Measurements from ENCODE around the gene YTHDC1.
A peak's percentile ranks its signal among the peaks of the same experiment; 100 is the strongest.
"Not testable (repeated sequence)": the region's sequence is repeated elsewhere in the genome, so short reads cannot be mapped to it uniquely, and the experiment has no call there.

YTHDC1 gene

DNA sequence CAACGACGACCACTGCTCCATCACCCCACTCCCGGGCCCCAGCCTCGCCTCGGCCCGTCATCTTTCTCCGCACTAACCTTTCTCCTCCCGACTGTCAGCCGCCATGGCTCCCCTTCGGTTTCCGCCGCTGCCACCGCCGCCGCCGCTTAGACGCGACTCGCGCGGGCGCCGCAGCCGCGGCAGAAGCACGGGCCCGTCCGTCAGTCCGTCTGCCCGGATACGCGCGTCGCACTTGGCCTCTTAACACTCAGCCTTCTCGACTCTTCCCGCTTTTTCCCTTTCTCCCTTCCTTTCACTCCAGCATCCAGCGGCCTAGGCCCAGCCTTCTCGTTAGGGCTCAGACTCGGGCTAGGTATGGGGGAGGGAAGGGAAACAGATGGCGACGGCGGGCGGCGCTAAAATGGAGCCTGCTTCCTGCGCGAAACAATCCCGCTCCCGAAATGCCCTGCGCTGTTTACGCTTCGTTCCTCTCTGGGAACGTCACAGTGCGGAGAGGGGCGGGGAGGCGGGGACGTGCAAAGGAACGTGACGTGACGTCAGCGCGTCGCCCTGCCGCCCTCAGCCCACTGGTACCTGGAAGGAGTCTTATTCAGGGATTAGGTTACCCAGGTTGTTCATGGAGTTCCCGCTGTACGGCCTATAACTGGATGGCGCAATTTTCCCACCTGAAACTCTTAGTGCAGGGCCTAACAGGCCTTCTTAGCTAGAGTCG lies at the start of gene YTHDC1:
YTHDC1 (minus strand) TSS at position 442 of the 712 bp plus-strand sequence; CDS start at position 105, 337 bp downstream.
- peak; percentile 87 to 90 for DNase-seq (ENCODE audit: low read depth in 2 of 2)

DNA sequence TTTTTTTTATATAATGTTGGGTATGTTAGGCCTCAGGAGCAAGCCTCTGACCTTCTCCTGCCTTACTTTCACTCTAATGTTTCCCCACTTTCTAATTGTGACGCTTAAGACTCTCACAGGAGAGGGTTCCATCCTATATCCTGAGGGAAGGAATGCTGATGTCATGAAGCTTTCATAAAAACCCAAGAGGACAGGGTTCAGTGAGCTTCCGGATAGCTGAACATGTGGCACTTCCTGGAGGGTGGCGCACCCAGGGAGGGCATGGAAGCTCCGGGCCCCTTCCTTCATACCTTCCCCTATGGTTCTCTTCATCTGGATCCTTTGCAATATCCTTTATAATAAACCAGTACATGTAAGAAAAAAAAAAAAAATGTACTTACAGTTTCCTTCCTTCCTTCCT lies 49.4 kb upstream of the YTHDC1 start:
- DNase-seq (ENCODE audit: low read depth in 2 of 2) = no peak

DNA sequence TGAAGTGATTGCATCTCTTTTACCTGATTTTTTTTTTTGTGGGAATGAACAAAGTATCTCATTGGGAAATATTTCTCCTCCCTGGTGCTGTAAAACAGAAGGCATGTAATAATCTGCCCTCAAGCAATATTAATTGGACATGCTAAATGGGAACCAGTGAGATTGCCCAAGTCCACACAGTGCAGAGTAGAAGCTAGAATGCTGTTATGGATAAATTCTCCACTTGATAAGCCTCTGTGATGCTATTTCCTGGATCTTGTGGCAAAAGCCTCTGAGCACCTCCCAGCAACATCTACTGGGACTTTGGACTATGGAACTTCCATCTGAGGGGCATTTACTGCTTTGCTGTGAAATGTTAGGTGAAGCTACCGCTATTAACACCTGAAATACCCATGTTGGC lies 46.9 kb upstream of the YTHDC1 start:
- DNase-seq (ENCODE audit: low read depth in 2 of 2) = no peak

DNA sequence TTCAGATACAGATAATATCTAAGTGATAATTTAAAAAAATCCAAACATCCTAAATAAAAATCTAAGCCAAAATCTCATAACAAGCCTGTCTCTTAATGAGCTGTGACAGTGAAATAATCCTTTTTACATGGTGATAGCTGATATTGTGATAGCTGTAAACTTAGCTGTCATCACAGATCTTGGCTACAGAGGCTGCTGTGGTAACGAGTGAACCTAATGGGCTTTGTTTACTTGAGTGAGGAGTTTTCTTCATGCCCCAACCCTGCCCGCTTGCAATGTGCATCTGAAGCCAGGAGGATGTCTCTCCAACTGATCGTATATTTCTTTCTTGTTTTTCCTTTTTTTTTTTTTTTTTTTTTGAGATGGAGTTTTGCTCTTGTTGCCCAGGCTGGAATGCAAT lies 41.5 kb upstream of the YTHDC1 start:
- DNase-seq (ENCODE audit: low read depth in 2 of 2) = no peak

DNA sequence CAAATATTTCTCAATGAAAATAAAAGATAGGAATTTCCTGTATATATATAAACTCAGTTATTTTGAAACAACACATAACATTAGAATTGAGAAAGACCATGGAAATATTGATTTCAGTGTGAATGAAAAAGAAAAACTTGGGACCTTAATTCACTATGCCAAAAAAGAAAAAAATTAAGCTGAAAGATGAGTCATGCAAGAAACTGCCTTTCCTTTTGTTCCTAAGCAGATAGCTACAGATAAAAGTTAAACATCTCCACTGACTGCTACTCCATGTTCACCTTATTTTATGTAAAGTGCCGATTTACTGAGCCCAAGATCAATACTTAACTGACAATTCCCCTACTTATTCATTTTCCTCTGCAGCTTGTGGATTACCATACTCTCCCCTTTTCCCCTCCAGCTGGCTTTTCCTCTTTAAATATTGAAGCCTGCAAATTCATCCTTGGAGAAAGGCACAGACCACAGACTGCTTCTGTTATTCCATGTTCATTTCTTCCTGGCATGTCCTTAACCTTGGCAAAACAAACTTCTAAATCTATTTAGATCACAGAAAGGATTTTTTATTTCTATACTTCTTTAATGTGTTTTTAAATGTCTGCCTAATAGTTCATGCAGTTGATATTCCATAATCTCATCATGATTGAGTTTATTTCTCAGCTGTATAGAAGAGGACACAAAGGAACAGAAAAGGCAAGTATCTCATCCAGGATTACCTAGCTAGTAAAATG lies 40.5 kb upstream of the YTHDC1 start:
- DNase-seq (ENCODE audit: low read depth in 2 of 2) = no peak

DNA sequence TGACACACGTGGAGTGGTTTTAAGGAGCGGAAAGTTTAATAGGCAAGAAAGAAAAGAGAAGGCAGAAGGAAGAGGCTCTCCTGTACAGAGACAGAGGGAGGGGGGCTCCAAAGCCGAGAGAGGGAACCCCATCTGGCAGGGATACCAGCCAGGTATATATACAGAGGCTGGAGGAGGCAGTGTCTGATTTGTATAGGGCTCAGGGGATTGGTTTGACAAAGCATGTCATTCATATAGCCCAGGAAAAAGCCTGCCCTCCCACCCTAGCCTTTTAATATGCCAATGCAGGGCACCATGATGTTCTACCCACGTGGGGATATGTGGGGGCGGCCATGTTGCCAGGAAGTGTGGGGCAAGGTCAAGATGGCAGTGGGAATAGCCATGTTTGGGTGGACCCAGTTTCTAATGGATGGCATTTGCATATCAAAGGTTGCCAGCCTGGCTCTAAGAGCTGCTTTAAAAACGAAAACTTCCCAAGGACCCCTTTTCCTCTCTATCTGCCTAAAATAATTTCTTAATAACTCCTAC lies 39.6 kb upstream of the YTHDC1 start:
- DNase-seq (ENCODE audit: low read depth in 2 of 2) = not testable (repeated sequence)

DNA sequence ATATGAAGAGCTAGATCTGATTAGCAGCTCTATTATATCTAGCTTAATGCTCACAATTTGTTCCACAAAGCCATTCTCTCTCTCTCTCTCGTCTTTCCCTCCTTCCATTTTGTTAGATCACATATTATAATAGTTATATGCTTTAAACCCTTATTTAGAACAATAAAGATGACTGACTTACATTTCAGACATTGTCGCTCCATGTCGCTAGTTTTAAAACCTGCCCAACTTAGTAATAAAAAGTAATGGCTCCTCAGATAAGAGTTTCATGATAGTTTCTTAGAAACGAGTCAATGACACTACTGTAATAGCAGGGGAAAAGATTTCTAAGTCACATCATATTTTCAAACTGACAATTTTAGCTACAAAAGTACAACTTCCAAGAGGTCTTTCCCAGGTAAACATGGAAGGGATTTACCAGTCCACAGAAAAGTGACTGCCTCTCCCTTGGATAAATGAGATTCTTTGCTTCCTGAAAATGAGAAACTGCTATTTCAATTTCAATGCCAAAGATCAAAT lies 38.5 kb upstream of the YTHDC1 start:
- no peak for DNase-seq (ENCODE audit: low read depth in 2 of 2)

DNA sequence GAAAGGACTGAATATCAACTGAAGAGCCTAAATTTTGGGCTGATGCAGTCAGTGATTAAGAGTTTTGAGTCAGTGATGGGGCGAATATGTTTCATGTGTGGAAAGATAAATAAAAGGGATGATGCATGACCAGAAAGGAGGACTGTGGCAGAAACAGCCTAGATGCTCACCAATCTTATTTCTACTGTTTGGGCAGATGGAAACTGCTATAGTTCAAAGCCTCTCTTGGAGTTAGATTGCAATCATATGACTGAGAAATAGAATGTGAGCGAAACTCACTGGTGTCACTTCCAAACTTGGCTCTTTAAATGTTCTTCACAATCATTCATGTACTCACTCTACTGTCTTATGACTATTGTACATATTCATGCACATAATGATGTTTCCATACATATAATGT lies 35.4 kb upstream of the YTHDC1 start:
- DNase-seq (ENCODE audit: low read depth in 2 of 2) = no peak

DNA sequence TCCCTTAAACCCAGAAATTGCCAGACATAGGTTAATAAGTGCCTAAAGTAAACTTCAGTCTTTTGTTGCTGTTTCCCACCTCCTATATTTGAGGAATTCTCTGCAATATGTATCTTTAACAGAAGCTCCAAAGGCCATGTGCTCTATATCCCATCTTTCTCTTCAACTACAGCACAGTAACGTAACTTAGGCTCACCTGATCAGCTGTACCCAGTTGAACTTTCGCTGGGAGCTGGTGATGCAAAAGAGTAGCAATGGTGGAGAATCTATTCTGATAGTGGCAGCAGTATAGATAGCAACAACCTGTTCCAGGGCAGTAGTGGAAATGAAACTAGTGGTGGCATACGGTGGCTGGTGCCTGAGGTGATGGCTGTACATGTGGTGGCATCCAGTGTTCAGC lies 33.2 kb upstream of the YTHDC1 start:
- DNase-seq (ENCODE audit: low read depth in 2 of 2) = no peak

DNA sequence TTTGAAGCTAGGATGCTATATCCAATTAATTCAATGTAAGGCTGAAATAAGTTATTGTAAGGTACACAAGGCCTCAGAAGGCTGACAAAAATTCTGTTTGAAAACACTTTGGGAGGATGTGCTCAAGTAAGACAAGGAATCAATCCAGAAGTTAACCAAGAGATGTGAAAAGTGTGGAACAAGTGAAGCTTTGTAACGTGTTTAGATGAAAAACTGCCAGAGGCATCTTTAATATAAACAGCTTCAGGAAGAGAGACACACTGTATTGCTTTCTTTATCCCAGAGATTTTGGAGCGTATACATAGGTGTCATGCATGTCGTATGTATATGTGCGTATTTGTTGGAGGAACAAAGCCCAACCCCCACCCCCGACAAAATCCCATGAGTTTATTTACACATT lies 28.3 kb upstream of the YTHDC1 start:
- no peak for DNase-seq (ENCODE audit: low read depth in 2 of 2)

DNA sequence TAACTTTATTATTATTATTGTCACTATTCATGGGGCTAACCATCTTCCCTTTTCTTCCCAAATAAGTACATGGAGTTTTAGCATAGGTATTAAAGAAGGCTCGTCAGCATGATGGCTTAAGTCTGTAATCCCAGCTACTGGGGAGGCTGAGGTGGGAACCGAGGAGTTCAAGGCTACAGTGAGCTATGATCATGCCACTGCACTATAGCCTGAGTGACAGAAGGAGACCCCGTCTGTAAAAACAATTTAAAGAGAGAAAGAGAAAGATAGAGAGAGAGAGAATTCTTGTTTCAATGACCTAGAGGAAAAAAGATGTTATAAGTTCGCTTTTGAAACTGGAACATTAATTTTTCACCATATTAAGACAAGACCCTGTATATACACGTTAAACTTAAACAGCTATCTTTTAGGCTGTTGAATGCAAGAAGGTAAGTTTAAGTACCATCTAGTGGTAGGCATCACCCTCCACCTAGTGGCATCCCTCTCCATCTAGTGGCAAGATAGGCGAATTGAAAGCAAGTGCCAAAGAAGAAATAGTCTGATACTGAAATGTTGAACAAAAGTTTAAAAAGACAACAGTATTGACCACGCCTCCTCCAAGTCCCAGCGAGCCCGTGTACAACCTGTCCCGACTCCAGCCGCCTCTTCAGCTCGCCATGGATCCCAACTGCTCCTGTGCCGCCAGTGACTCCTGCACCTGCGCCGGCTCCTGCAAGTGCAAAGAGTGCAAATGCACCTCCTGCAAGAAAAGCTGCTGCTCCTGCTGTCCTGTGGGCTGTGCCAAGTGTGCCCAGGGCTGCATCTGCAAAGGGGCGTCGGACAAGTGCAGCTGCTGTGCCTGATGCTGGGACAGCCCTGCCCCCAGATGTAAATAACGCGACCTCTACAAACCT lies 26.0 kb upstream of the YTHDC1 start:
- DNase-seq (ENCODE audit: low read depth in 2 of 2) = no peak

DNA sequence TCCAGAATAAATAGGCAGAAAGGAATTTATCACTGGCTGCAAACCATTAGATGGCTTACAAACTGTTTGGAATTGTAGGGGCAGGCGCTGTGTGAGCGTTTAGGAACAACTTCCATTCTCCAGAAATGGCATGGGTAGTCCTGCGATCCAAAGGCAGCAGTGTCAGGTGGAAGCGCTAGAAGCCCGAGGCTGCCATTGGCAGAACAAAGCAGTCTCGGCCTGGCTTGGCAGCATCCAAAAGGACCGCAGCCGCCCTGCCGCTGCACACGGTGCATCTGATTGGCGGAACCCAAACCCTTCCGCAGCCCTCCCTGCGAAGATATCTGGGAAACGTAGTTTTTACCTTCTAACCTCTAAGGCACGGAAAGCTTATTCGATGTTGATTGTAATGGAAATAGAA lies 23.6 kb upstream of the YTHDC1 start:
- peak in 1 of 2 donors; percentile 23 for DNase-seq (ENCODE audit: low read depth in 2 of 2)

DNA sequence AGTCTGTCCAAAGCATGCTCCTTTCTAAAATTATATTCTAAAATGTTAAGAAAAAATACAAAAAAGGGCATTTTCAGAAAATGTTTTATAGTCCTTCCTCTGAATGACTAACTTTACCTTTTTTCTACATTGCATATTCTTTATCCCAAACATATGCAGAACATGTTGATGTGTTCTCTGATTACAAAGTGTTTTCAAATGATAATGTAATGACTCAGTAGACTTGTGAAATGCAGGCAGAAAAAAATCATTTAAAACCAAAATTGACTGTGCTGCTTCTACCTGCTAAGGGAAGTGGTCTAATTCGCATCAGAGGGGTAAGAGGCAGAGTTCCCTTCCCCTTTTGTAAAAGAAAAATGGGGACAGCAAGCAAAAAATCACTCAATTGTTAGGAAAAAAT lies 22.7 kb upstream of the YTHDC1 start:
- DNase-seq (ENCODE audit: low read depth in 2 of 2) = no peak

DNA sequence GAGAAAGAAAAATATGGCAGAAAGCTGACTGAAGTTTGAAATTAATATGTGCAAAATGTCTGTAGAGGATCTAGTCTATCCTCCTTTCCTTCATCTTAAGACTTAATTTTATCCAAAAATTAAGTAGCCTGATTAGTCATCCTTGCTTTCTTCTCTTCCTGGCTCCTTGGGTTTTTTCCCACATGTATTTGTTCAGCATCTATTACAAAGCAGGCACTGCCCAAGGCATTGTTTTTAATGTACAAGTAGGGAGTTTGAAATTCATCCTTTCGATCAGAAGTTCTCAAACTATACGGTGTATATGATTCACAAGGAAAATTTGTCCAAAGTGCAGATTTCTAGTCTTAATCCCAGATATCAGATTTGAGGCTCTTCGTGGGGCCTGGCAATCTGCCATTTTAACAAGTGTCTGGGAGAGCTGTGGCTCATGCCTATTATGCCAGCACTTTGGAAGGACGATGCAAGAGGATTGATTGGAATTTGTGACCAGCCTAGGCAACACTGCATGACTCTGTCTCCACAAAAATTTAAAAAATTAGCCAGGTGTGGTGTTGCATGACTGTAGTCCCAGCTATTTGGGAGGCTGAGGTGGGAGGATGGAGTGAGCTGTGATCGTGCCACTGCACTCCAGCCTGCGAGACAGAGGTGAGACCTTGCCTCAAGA lies 19.4 kb upstream of the YTHDC1 start:
- no peak for DNase-seq (ENCODE audit: low read depth in 2 of 2)

DNA sequence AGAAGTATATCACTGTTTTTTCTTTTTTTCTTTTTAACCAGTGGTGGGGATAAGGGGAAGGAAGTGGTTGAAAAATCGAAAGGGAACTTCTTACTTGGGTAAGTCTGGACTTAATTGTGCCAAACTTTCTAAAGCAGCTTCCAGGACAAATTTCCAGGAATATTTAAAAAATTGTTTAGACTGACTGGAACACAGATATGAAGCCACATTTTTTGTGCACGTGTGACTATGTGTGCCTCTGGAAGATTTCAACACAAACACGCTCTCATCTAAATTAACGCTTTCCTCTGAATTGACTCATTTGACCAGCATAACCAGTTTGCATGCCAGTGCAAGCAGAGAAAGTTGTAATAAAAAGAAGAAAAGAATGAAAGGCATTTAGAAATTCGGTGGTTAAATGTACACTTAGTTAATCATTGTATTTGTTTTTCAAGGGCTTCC lies 18.8 kb upstream of the YTHDC1 start:
- no peak for DNase-seq (ENCODE audit: low read depth in 2 of 2)

DNA sequence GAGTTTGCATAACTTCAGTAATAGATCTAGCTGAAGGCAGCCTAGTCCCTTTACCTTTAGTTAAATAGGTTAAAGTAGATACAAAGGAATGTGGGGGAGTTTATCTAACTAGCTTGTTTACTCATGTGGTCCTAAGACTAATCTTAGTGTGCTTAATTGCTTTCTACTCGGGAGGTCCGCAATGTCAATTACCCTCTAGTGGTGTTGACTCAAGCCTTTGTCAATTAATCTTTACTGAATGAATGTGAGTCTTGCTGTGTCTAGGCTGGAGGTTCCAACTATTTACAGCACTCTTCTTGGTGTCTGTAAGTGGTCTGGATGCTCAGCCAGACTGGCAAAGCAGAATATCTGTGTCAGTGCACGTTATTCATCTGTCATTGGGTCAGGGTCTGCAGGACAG lies 17.9 kb upstream of the YTHDC1 start:
- DNase-seq (ENCODE audit: low read depth in 2 of 2) = no peak

DNA sequence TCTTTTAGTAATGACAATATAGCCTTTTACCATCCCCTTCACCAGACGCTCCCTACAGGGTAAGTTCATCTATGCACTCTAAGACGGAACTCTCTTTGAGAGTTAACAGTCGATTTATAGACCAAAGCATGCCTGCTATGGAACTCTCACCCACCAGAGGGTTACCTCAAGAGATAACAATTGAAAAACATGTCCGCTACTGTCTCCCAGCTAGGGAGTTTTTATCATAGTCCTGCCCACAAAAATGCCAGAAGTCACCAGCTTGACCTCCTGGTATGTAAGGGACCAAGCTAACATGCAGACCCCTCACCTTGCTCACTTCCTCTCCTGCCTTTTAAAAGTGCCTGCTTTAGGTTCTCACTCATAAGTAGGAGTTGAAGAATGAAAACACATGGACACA lies 16.7 kb upstream of the YTHDC1 start:
- DNase-seq (ENCODE audit: low read depth in 2 of 2) = no peak

DNA sequence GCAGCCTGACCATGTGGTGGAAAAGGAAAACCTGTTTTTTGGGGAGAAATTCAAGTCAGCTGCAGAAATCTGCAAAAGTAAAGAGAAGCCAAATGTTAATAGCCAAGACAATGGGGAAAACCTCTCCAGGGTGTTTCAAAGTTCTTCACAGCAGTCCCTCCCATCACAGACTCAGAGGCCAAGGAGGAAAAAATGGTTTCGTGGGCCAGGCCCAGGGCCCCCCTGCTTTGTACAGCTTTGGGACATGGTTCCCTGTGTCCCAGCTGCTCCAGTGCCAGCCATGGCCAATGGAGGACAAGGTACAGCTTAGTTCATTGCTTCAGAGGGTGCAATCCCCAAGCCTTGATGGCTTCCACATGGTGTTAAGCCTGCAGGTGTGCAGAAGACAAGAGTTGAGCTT lies 15.2 kb upstream of the YTHDC1 start:
- no peak for DNase-seq (ENCODE audit: low read depth in 2 of 2)

DNA sequence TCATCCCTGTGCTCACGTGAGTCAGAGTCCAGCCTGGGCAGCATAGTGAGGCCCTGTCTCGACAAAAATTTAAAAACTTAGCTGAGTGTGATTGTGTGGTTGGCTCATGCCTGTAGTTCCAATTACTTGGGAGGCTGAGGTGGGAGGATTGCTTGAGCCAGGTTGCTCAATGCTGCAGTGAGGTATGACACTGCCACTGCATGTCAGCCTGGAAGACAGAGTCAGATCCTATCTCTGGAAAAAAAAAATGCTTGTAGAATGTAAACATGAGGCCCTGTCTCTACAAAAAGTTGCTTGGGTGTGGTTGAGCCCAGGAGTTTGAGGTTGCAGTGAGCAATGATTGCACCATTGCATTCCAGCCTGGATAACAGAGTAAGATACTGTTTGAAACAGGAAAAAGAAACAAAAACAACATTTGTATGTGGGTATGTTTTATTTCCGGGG lies 11.3 kb upstream of the YTHDC1 start:
- no peak for DNase-seq (ENCODE audit: low read depth in 2 of 2)

DNA sequence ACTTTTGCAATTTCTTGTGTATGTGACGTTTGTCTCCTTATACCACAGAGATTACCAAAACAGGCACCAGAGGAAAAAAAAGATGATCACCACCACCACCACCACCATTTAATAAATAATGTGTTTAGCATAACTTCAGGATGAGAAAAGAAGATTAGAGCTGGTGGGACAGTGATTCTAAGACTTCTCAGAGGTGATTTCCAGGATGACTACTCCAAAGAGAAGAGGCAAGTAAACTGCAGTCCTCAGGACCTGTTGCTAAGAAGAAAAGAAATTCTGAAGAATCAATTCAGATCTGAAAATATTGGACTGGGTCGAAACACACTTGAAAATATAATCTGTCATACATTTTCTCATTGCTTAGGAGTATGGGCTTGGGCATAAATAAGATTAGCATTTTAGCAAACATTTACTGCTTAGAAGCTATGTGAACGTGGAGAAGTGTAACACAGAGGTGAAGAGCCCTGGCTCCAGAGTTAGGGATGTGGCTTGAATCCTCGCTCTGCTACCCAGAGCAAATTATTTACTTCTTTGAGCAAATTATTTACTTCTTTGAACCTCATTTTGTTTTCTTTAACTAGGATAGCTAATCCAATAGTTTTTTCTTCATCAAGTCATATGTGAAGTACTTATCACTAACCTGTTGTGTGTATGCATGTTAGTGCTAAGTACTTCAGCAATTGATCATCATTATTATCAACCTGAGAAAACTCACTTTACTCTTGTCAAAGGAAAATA lies 10.5 kb upstream of the YTHDC1 start:
- no peak for DNase-seq (ENCODE audit: low read depth in 2 of 2)

DNA sequence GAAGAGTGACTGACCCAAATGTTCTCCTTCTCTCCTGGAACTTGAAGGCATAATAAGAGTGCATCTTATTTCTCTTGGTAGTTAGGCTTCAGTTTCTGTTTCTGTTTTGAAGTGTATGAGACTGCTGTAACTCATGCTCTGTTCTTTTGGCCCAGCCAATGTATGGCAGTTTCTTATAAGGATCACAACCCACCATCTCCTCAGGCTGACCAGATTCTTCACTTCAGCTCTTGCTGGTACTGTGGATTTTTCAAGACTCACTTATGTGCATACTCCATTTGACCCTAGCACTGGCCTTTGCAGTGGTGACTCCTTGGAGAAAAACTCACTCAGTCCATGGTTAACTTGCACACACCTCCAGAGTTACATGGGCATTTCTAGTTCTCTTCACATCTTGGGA lies 9.6 kb upstream of the YTHDC1 start:
- no peak for DNase-seq (ENCODE audit: low read depth in 2 of 2)
